Effector memory CD4-positive, alpha-beta T cell (primary cell): ENCODE data around the gene ACSF3.

Experiments
- DNase-seq, 3 donors: peaks; one replicate each; pipeline ENCODE4 v3.0.0-alpha.2; 2020
- H3K27ac ChIP-seq: 2 replicates; pipeline ENCODE4 v1.7.0; 2013; ENCODE audit warnings: mild to moderate bottlenecking, low read length, moderate library complexity; ENCODE audit not compliant: insufficient read depth, poor library complexity, severe bottlenecking
- H3K27me3 ChIP-seq: replicated peaks from 2 replicates; pipeline ENCODE4 v1.7.0; 2013; ENCODE audit warnings: mild to moderate bottlenecking, low read length; ENCODE audit not compliant: insufficient read depth, control insufficient read depth, poor library complexity, severe bottlenecking
- H3K36me3 ChIP-seq: 2 replicates; pipeline ENCODE4 v1.7.0; 2013; ENCODE audit warnings: mild to moderate bottlenecking, low read length, moderate library complexity; ENCODE audit not compliant: control insufficient read depth, insufficient read depth
- H3K4me1 ChIP-seq: 2 replicates; pipeline ENCODE4 v1.7.0; 2013; ENCODE audit warnings: low read length, mild to moderate bottlenecking; ENCODE audit not compliant: control insufficient read depth, insufficient read depth, poor library complexity, severe bottlenecking
- H3K4me3 ChIP-seq: 2 replicates; pipeline ENCODE4 v1.7.0; 2013; ENCODE audit warnings: low read length, low read depth, mild to moderate bottlenecking; ENCODE audit not compliant: insufficient read depth, poor library complexity, severe bottlenecking
- H3K9me3 ChIP-seq: 2 replicates; pipeline ENCODE4 v1.7.0; 2013; ENCODE audit warnings: mild to moderate bottlenecking, low read length, moderate library complexity; ENCODE audit not compliant: control insufficient read depth

Gene ACSF3

DNA sequence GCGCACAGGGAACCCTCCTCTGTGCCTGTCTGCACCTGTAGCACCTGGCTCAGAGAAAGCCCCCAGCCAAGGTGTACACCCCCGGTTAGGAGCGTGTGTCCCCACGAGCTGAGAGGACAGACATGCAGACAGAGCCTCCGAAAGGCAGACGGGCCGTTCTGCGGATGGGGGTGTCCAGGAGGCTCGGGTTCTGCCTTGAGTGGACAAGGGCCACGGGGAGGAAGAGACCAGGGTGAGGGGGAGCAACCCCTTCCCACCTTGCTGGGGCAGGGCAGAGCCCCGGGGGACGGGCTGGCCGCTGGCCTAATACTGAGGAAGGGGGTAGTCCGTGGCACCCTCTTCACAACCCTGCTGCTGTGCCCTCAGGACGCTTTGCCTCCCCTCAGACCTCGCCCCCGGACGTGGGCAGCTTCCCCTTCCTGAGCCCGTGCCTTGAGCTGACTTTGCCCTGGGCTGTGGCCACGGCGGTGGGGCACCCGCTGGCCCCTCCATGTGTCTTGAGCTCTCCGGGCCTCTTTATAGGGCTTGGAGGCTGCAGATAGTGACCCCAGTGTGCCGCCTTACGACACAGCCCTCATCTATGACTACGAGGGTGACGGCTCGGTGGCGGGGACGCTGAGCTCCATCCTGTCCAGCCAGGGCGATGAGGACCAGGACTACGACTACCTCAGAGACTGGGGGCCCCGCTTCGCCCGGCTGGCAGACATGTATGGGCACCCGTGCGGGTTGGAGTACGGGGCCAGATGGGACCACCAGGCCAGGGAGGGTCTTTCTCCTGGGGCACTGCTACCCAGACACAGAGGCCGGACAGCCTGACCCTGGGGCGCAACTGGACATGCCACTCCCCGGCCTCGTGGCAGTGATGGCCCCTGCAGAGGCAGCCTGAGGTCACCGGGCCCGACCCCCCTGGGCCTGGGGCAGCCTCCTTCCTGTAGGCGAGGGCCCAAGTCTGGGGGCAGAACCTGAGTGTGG lies 101.0 kb downstream of the ACSF3 start:
- DNase-seq = no peak
- H3K27ac ChIP-seq = no peak overlapping the region
- H3K36me3 ChIP-seq = no peaks in the 10 kb centered on the region
- peaks cover 4% of the 10 kb centered on the region for H3K4me1 ChIP-seq
- H3K4me3 ChIP-seq = no peak overlapping the region
- no peaks in the 10 kb centered on the region for H3K9me3 ChIP-seq
- H3K27me3 ChIP-seq = peaks cover 1% of the 10 kb centered on the region

DNA sequence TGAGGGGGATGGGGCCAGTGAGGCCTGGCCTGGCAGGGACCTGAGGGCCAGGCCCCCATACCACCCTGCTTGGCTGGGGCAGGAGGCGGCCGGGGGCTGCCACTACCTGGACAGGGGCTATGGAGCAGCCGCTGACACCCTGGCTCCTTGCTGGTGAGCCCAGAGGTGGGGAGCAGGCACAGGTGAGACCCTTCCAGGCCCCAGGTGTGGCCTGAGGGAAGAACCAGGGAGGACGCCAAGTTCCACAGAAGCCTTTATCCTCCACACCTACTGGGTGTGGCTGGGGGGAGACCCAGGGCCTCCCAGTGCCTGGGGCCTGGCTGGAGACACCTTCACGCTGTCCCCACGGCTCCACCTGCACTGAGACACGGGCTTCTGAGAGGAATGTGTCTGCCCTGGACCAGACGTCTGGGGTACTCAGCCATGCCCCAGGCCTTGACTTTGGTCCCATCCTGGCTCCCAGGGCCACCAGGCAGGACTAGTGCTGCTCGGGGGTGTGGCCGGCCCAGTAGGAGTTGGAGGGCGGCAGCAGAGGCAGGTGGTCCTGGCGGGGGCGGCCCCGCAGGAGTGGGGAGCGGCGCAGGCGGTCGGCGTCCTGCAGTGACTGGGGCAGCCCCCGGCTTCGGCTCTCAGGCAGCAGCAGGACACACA lies 102.0 kb downstream of the ACSF3 start:
- Histone ChIP-seq H3K4me3 (no peak overlapping the region), H3K4me1 (peaks cover 14% of the 10 kb centered on the region), H3K36me3 (no peaks in the 10 kb centered on the region), H3K27me3 (peaks cover 11% of the 10 kb centered on the region), H3K27ac (no peak overlapping the region), H3K9me3 (no peaks in the 10 kb centered on the region)
- DNase-seq = no peak

- no peak for DNase-seq
- H3K4me3 ChIP-seq = no peak overlapping the region
- H3K27me3 ChIP-seq = peaks cover 15% of the 10 kb centered on the region
- peaks cover 16% of the 10 kb centered on the region for H3K4me1 ChIP-seq
- H3K9me3 ChIP-seq = no peaks in the 10 kb centered on the region
- no peak overlapping the region for H3K27ac ChIP-seq
- no peaks in the 10 kb centered on the region for H3K36me3 ChIP-seq
Measured at GRCh38 chr16:89197033-89197632, 103.5 kb downstream of the ACSF3 start.

DNA sequence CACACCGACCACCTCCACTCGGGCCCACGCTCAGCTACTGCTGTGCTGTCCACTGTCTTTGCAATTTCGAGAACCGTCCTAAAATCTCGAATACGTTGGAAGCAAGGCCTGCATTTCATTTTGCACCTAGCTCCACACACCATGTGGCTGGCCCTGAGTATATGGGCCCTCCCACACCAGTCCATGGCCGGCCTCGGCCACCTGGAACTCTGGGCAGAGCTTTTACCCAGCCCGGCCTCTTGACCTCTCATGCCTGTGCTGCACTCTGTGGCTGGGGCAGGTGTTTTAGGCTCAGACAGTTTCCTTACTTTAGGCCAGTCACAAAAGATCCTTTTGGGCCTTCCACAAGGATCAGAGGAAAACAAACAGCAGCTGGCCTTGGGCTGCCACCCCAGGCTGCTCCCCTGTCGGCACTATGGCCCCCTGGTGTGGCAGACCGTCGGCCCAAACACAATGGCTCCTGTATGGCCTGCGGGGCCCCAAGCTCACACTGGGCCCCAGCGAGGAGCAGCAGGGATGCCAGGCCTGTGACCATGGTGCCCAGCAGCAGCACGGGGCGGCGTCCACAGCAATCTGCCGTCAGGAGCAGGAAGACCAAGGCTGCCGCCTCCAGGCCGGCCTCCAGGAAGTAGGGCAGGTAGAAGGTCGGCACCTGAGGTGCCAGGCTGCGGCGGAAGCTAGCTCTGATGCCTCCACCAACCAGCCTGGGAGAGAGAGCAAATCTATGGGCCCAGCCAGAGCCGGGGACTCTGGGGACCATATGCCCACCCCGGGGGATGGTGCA lies 104.2 kb downstream of the ACSF3 start:
- Histone ChIP-seq H3K27me3 (peaks cover 19% of the 10 kb centered on the region), H3K4me3 (no peak overlapping the region), H3K36me3 (no peaks in the 10 kb centered on the region), H3K9me3 (no peaks in the 10 kb centered on the region), H3K27ac (no peak overlapping the region), H3K4me1 (peaks cover 15% of the 10 kb centered on the region)
- DNase-seq = no peak

- Histone ChIP-seq H3K9me3 (no peaks in the 10 kb centered on the region), H3K4me3 (no peak overlapping the region), H3K36me3 (no peaks in the 10 kb centered on the region), H3K27ac (no peak overlapping the region), H3K27me3 (peaks cover 19% of the 10 kb centered on the region), H3K4me1 (peaks cover 15% of the 10 kb centered on the region)
- DNase-seq = no peak
Measured at GRCh38 chr16:89198417-89199240, 105.0 kb downstream of the ACSF3 start.

GRCh38 chr16:89199241-89200123 lies 105.8 kb downstream of the ACSF3 start:
- H3K36me3 ChIP-seq = no peaks in the 10 kb centered on the region
- H3K27me3 ChIP-seq = peaks cover 19% of the 10 kb centered on the region
- H3K4me1 ChIP-seq = peaks cover 15% of the 10 kb centered on the region
- DNase-seq = no peak
- H3K4me3 ChIP-seq = no peak overlapping the region
- no peak overlapping the region for H3K27ac ChIP-seq
- no peaks in the 10 kb centered on the region for H3K9me3 ChIP-seq

- DNase-seq = no peak
- no peaks in the 10 kb centered on the region for H3K9me3 ChIP-seq
- no peaks in the 10 kb centered on the region for H3K36me3 ChIP-seq
- peaks cover 19% of the 10 kb centered on the region for H3K27me3 ChIP-seq
- H3K4me3 ChIP-seq = no peak within 1 kb of the TSS
- H3K27ac ChIP-seq = no peak within 1 kb of the TSS
- H3K4me1 ChIP-seq = peaks cover 15% of the 10 kb centered on the region
Measured at GRCh38 chr16:89200124-89200849, 106.6 kb downstream of the ACSF3 start, which contains the start of gene SLC22A31. TSS of gene SLC22A31 (minus strand) at chr16:89200537. CDS start at chr16:89200501, 36 bp downstream.

- H3K27me3 ChIP-seq = peaks cover 19% of the 10 kb centered on the region
Measured at GRCh38 chr16:89200850-89201411, 107.3 kb downstream of the ACSF3 start.

More at GRCh38 chr16:89200850-89201411, 107.3 kb downstream of the ACSF3 start:
- Histone ChIP-seq H3K4me1 (peaks cover 15% of the 10 kb centered on the region), H3K4me3 (no peak overlapping the region), H3K27ac (no peak overlapping the region), H3K9me3 (no peaks in the 10 kb centered on the region), H3K36me3 (no peaks in the 10 kb centered on the region)
- DNase-seq = no peak
